Hepatocyte (in vitro differentiated cells): Measurements from ENCODE around the gene PDE11A.

Source experiments
- EZH2 ChIP-seq: fragments of 200-600 bp; sonication (generic); IDR thresholded peaks from 2 replicates; pipeline ENCODE4 v1.6.1; 2016; ENCODE audit warnings: antibody characterized with exemption, mild to moderate bottlenecking, borderline replicate concordance
- EZH2phosphoT487 ChIP-seq: fragments of 200-600 bp; sonication (generic); IDR thresholded peaks from one replicate; pipeline ENCODE4 v1.6.1; 2018; ENCODE audit warnings: antibody characterized with exemption, mild to moderate bottlenecking, low read depth, moderate library complexity; ENCODE audit not compliant: unreplicated experiment, severe bottlenecking
- TF ChIP-seq, protein P1 (sequence below): fragments of 200-600 bp; sonication (generic); IDR thresholded peaks from 2 replicates; pipeline ENCODE4 v1.5.1; 2016; ENCODE audit warnings: antibody characterized with exemption, mild to moderate bottlenecking; ENCODE audit not compliant: poor library complexity

DNA sequence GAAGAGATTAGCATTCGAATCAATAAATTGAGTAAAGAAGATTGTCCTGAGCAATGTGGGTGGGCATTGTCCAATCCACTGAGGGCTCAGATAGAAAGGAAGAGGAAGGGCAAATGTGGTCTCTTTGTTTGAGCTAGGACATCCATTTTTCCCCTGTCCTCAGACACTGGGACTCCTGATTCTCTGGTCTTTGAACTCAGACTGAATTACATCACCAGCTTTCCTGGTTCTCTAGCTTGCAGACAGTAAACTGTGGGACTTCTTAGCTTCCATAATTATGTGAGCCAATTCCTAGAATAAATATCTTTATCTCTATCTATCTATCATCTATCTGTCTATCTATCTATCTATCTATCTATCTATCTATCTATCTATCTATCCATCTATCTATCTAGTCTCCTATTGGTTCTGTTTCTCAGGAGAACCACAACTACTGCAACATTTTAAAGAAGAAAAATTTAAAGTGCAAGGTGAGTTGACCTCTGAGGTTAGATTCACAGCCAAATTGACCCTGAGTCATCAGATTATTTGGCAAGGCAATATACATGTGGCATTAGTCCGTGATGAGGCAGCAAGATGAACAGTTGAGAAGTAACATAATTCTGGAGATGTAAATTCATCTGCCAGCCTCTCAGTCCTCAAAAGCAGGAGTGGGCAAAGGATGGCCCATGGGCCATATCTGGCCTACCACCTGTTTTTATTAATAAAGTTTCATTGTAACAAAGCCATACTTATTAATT lies 191.4 kb downstream of the PDE11A start:
- TF ChIP-seq, protein P1, sequence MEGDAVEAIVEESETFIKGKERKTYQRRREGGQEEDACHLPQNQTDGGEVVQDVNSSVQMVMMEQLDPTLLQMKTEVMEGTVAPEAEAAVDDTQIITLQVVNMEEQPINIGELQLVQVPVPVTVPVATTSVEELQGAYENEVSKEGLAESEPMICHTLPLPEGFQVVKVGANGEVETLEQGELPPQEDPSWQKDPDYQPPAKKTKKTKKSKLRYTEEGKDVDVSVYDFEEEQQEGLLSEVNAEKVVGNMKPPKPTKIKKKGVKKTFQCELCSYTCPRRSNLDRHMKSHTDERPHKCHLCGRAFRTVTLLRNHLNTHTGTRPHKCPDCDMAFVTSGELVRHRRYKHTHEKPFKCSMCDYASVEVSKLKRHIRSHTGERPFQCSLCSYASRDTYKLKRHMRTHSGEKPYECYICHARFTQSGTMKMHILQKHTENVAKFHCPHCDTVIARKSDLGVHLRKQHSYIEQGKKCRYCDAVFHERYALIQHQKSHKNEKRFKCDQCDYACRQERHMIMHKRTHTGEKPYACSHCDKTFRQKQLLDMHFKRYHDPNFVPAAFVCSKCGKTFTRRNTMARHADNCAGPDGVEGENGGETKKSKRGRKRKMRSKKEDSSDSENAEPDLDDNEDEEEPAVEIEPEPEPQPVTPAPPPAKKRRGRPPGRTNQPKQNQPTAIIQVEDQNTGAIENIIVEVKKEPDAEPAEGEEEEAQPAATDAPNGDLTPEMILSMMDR: no peak
- TF ChIP-seq EZH2: no peak
- TF ChIP-seq EZH2phosphoT487: no peak
